Uterus (tissue), 4 donors: ENCODE data around the gene SLC22A23. TPM values are rescaled to one million over a fixed set of nuclear protein-coding genes. Genes with fewer than 3 reads are reported as not detected.
A peak's percentile ranks its signal among the peaks of the same experiment; 100 is the strongest.

ENCODE experiments used
- DNase-seq, 2 donors: peaks; one replicate each; pipeline ENCODE4 v3.0.0-alpha.2; 2019 to 2020
- H3K27ac ChIP-seq, 2 donors: fragments of 200-600 bp; sonication (generic); 1 replicate in 1 of 2; 2 replicates in 1 of 2; pipeline ENCODE4 v1.5.1; 2016 to 2018
- H3K27me3 ChIP-seq, 2 donors: fragments of 200-600 bp; sonication (generic); one replicate each; pipeline ENCODE4 v1.5.1; 2018 to 2019; ENCODE audit warnings: control low read depth in 1 of 2
- H3K36me3 ChIP-seq, 2 donors: fragments of 200-600 bp; sonication (generic); one replicate each; pipeline ENCODE4 v1.5.1; 2019; ENCODE audit warnings: control low read depth in 1 of 2
- H3K4me1 ChIP-seq, 2 donors: fragments of 200-600 bp; sonication (generic); one replicate each; pipeline ENCODE4 v1.5.1; 2018 to 2019; ENCODE audit warnings: control low read depth in 1 of 2
- H3K4me3 ChIP-seq, 2 donors: fragments of 200-600 bp; sonication (generic); 1 replicate in 1 of 2; 2 replicates in 1 of 2; pipeline ENCODE4 v1.5.1; 2018 to 2019; ENCODE audit warnings: mild to moderate bottlenecking in 1 of 2
- H3K9me3 ChIP-seq, 2 donors: fragments of 200-600 bp; sonication (generic); one replicate each; pipeline ENCODE4 v1.5.1; 2019; ENCODE audit warnings: control low read depth in 1 of 2
- POLR2A ChIP-seq, 2 donors: fragments of 450-650 bp; IDR thresholded peaks; one replicate each; pipeline ENCODE4 v1.6.1; 2016; ENCODE audit warnings: antibody characterized with exemption in 2 of 2, mild to moderate bottlenecking in 1 of 2, moderate library complexity in 1 of 2
- intact Hi-C: fragments of 100-400 bp; cut with DNase I; formaldehyde crosslinking; loops from one replicate; pipeline ENCODE4 v1.15.1; 2023; ENCODE audit warnings: low total_unique reads
- total RNA-seq, 4 donors: library from RNA; depleted of rRNA in 3 of 4; stranded (reverse); fragments of >200 nt in 3 of 4; gene quantifications; one replicate each; pipeline versions ENCODE4 v1.1.0 to v1.2.4, GENCODE V29; 2014 to 2023
- TF ChIP-seq, protein P1 (sequence below), 4 experiments: fragments of 200-600 bp in 2 of 4; fragments of 450-650 bp in 2 of 4; sonication (generic) in 2 of 4; IDR thresholded peaks; one replicate each; pipeline ENCODE4 v1.5.1; 2016 to 2019; ENCODE audit warnings: antibody characterized with exemption in 4 of 4, mild to moderate bottlenecking in 2 of 4, moderate library complexity in 1 of 4
- donor health status: DM: yes; HTN: yes; CAD: no.

SLC22A23 gene
- total RNA-seq, 4 donors from 2014 or later = 5.4 to 27.6 (median 9.7) TPM

GRCh38 chr6:3277851-3278416 lies 178.9 kb downstream of the SLC22A23 start:
- no peak for TF ChIP-seq POLR2A (IDR thresholded peaks at IDR 0.05)
- TF ChIP-seq, protein P1, sequence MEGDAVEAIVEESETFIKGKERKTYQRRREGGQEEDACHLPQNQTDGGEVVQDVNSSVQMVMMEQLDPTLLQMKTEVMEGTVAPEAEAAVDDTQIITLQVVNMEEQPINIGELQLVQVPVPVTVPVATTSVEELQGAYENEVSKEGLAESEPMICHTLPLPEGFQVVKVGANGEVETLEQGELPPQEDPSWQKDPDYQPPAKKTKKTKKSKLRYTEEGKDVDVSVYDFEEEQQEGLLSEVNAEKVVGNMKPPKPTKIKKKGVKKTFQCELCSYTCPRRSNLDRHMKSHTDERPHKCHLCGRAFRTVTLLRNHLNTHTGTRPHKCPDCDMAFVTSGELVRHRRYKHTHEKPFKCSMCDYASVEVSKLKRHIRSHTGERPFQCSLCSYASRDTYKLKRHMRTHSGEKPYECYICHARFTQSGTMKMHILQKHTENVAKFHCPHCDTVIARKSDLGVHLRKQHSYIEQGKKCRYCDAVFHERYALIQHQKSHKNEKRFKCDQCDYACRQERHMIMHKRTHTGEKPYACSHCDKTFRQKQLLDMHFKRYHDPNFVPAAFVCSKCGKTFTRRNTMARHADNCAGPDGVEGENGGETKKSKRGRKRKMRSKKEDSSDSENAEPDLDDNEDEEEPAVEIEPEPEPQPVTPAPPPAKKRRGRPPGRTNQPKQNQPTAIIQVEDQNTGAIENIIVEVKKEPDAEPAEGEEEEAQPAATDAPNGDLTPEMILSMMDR (IDR thresholded peaks at IDR 0.05) = no peak
- peaks cover 3 to 4% of the 10 kb centered on the region in 2 donors for H3K4me1 ChIP-seq
- no peak overlapping the region for H3K4me3 ChIP-seq
- H3K27me3 ChIP-seq = no peaks in the 10 kb centered on the region
- intact Hi-C loops = loop anchor here (5.0 to 10.0 kb wide), 2 partner anchors 454 to 717 kb away; no protein-coding TSS in a partner anchor
- no peaks in the 10 kb centered on the region for H3K9me3 ChIP-seq
- DNase-seq = peak; percentile 12 to 18
- H3K36me3 ChIP-seq = no peaks in the 10 kb centered on the region
- H3K27ac ChIP-seq = no peak overlapping the region

GRCh38 chr6:3277251-3277650 lies 179.6 kb downstream of the SLC22A23 start:
- H3K36me3 ChIP-seq = no peaks in the 10 kb centered on the region
- peak in 1 of 2 donors; percentile 13 for DNase-seq
- no peaks in the 10 kb centered on the region for H3K9me3 ChIP-seq
- TF ChIP-seq, protein P1 (IDR thresholded peaks at IDR 0.05) = no peak
- TF ChIP-seq POLR2A (IDR thresholded peaks at IDR 0.05) = no peak
- H3K4me3 ChIP-seq = no peak overlapping the region
- intact Hi-C loops = loop anchor here (5.0 to 10.0 kb wide), 2 partner anchors 455 to 718 kb away; no protein-coding TSS in a partner anchor
- H3K27ac ChIP-seq = no peak overlapping the region
- no peaks in the 10 kb centered on the region for H3K27me3 ChIP-seq
- peaks cover 3 to 4% of the 10 kb centered on the region in 2 donors for H3K4me1 ChIP-seq

DNA sequence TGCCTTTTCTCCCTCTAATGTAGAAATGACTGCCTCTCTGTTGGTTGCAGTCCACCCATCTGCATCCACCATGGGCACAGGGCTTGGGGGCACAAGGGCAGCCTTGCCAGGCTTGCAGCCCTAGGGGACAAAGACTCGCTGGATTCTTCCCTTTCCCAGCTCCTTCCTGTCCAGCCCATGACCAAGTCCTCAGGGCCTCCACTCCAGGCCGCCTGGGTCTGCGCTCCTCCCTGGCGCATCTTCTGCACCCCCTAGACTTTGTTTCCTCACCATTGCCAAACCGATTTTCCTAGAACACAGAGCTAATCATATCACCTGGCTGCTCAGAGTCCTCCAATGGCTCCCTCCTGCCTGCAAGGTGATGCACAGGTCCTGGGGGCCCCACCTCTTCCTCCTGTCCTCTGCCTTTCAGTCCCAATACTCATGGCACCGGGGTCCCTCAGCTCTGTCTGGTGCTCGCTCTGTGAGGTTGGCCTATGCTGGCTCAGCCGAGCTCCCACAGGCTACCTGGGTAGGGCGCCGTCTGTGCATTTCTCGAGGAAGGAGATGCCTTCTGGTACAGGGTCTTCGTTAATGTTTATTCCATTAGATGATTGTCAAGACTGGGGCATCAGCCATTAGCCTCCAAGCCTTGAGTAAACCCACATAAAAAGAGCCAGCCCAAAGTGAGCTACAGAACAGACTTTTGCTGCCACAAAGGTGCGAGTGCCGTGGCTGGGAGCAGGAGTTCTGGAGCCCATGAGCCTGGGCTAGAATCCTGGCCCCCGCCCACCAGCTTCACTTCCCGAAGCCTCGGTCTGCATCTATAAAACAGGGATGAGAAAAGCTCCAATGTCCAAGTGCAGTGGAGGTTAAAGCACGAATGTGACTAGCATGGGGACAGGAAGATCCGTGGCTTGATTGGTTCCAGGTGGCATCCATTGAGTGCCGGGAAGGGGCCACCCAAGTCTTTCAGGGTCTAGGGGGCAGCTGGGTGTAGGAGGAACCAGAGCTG lies 180.4 kb downstream of the SLC22A23 start:
- no peak for DNase-seq
- no peaks in the 10 kb centered on the region for H3K27me3 ChIP-seq
- H3K4me3 ChIP-seq = no peak overlapping the region
- H3K36me3 ChIP-seq = no peaks in the 10 kb centered on the region
- no peaks in the 10 kb centered on the region for H3K9me3 ChIP-seq
- TF ChIP-seq, protein P1 (IDR thresholded peaks at IDR 0.05) = no peak
- TF ChIP-seq POLR2A (IDR thresholded peaks at IDR 0.05) = no peak
- H3K27ac ChIP-seq = no peak overlapping the region
- intact Hi-C loops = loop anchor here (5.0 to 10.0 kb wide), 2 partner anchors 456 to 718 kb away; no protein-coding TSS in a partner anchor
- H3K4me1 ChIP-seq = peaks cover 0 to under 1% of the 10 kb centered on the region in 2 donors

DNA sequence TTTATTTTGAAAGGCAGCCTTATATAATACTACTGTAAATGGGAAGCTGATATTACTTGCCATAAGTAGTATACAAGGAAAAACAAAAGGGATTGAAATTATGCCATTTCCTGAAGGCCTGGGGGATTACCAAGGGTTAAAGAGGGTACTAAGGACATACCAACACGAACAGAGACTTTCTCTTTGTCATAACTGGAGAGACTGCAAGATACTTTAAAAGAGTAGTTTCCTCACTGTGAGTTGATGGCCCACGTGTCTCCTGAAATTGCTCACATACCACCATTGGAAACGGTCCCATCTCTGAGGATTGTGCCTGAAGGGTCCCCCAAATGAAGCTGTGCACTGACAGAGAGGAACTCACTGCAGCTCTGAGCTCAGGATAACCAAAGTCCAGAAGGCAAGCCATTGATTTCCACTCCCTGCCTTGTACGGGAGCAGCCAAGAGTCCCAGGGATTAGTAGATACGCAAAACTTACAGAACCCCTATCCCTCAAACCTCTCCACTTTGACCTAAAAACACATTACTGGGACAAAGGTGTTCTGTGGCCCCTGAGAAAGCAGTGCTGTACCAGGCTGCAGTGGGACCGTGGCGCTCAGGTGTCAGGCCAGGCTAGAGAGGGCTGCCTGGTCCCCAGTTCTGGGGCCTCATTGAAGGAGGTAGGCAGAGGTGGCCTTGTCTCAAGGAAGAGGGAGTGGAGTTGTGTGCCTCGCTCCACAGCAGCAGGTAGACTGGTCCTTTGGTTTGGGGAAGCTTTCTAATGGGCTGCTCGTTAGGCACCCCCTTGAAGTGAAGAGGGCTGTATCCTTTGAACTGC lies 182.9 kb downstream of the SLC22A23 start:
- no peak for DNase-seq
- Histone ChIP-seq H3K9me3 (no peaks in the 10 kb centered on the region), H3K4me3 (no peak overlapping the region), H3K27me3 (no peaks in the 10 kb centered on the region), H3K27ac (no peak overlapping the region), H3K4me1 (no peaks in the 10 kb centered on the region), H3K36me3 (no peaks in the 10 kb centered on the region)
- intact Hi-C loops = loop anchor here (10.0 kb wide), 1 partner anchor 721 kb away; no protein-coding TSS in a partner anchor
- TF ChIP-seq POLR2A (IDR thresholded peaks at IDR 0.05) = no peak
- TF ChIP-seq, protein P1 (IDR thresholded peaks at IDR 0.05) = no peak
